Endothelial cell of umbilical vein (primary cell): ENCODE measurements around the gene RBMS3.

ENCODE experiments used
- CTCF ChIP-seq, 2 donors: IDR thresholded peaks; 1 replicate in 1 of 2; 2 replicates in 1 of 2; pipeline ENCODE4 v1.5.1; 2011; ENCODE audit warnings: low read length in 2 of 2, mild to moderate bottlenecking in 2 of 2, moderate library complexity in 2 of 2, control low read depth in 1 of 2, inconsistent platforms in 1 of 2, low read depth in 1 of 2; ENCODE audit not compliant: insufficient read depth in 1 of 2; ENCODE audit errors: extremely low read depth in 1 of 2
- GATA2 ChIP-seq: IDR thresholded peaks from 2 replicates; pipeline ENCODE4 v1.7.0; 2011; ENCODE audit warnings: low read depth, mild to moderate bottlenecking, moderate library complexity, mixed read lengths, low read length; ENCODE audit not compliant: insufficient read length, insufficient read depth

DNA sequence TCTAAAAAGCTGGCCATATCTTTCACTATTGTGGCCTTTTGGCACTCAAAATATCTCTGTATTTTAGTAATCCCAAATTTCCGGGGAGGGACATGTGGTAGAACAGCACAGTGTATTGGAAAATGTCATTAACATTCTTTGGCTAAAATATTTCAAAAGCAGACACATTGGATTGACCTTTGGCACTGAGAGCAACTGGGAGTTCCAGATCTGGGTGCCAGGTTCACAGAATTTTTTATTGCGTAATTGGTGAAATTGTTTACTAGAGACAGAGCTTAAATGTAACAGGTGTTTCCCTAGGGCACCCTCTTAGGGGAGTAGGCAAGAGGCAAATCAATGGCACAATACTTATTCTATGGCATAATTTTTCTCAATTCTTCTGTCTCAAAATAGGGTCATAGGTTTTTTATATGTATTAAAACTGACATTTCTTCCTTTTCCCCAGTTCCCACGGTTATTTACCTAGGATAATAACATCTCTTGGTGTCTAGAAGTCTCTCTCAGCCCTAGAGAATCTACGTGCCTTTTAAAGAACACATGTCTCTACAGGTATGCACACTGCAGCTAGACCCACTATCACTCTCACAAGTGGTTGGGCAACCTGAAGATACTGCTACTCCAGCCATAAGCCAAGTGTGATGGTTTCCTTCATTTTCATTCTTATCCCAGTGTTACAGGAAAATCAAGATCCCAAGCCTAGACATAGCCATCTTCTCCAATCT, 10.6 kb downstream of the RBMS3 start:
- TF ChIP-seq CTCF (IDR thresholded peaks at IDR 0.05; ENCODE audit: extremely low read depth in 1 of 2, insufficient read depth in 1 of 2, low read depth in 1 of 2, low read length in 2 of 2) (no peak), GATA2 (no peak)
